ENCODE data around the gene DGLUCY. TPM values are rescaled to one million over a fixed set of nuclear protein-coding genes. Genes with fewer than 3 reads are reported as not detected.

The DGLUCY gene
- total and polyA plus RNA-seq, 2 experiments from 2014 or later = 44.8 to 51.3 TPM

DNA sequence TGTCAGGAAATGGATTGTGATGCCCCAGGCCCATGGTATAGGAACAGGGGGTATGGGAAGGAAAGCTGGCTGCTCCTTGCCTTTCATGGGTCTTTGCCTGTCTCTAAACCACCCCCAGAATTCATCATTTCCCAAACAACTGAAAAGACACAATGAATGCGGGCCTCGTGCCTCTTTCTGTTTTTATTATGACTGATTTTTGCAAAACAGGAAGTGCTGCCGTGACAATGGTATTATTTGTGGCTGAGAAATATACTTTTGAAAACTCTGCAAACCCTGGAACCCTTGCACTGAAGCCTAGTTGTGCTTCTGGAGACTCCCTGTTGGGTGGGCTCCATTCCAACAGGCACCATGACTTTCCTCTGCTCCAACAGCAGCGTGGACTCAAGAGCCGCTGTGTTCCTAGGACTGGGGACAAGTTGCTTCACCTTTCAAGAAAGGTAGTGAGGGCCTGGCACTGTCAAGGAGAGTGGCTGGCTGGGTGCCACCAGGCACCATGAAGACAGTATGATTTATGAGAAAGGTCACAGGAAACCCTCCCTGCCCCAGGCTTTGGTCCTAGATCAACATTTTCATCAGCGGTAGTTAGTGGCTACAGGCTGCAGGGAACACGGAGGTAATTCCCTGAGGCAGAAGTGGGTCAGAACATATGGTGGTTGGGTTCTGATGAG lies 4.8 kb upstream of the DGLUCY start:
- no peaks in the 10 kb centered on the region for H4K20me1 ChIP-seq (ENCODE audit: insufficient read depth, poor library complexity, severe bottlenecking)
- H3K27me3 ChIP-seq = no peaks in the 10 kb centered on the region
- H3K36me3 ChIP-seq (replicated peaks; ENCODE audit: insufficient read depth, low read depth) = no peaks in the 10 kb centered on the region
- TF ChIP-seq CTCF (IDR thresholded peaks at IDR 0.05; ENCODE audit: poor library complexity) (no peak), EZH2 (IDR thresholded peaks at IDR 0.05; ENCODE audit: borderline replicate concordance) (no peak), EZH2phosphoT487 (IDR thresholded peaks at IDR 0.05; ENCODE audit: low read depth, severe bottlenecking, unreplicated experiment) (no peak)
- DNase-seq (ENCODE audit: low spot score) = no peak
- H2AFZ ChIP-seq = no peak overlapping the region
- no peaks in the 10 kb centered on the region for H3K9me2 ChIP-seq (replicated peaks; ENCODE audit: insufficient read depth)
- H3K4me1 ChIP-seq (ENCODE audit: insufficient read depth) = peaks cover 19% of the 10 kb centered on the region
- H3K27ac ChIP-seq = no peak overlapping the region
- no peak overlapping the region for H3K4me3 ChIP-seq
- no peak overlapping the region for H3K4me2 ChIP-seq
- WGBS (ENCODE audit: low lambda C conversion rate, missing lambda C conversion rate) = 92% methylated on average over 7 of the region's 7 CpGs
- no peaks in the 10 kb centered on the region for H3K79me2 ChIP-seq
- no peaks in the 10 kb centered on the region for H3K9me3 ChIP-seq (ENCODE audit: low read depth)

GRCh38 chr14:91111443-91111842 lies 2.4 kb upstream of the DGLUCY start:
- Histone ChIP-seq H3K27ac (no peak overlapping the region), H2AFZ (no peak overlapping the region), H3K4me2 (no peak overlapping the region), H3K4me1 (ENCODE audit: insufficient read depth) (peaks cover 39% of the 10 kb centered on the region), H3K4me3 (no peak overlapping the region), H3K9me2 (replicated peaks; ENCODE audit: insufficient read depth) (no peaks in the 10 kb centered on the region), H3K36me3 (replicated peaks; ENCODE audit: insufficient read depth, low read depth) (no peaks in the 10 kb centered on the region), H3K79me2 (peaks cover 12% of the 10 kb centered on the region), H3K27me3 (no peaks in the 10 kb centered on the region), H3K9me3 (ENCODE audit: low read depth) (no peaks in the 10 kb centered on the region), H4K20me1 (ENCODE audit: insufficient read depth, poor library complexity, severe bottlenecking) (no peaks in the 10 kb centered on the region)
- 57% methylated on average over 1 of the region's 1 CpG for WGBS (ENCODE audit: low lambda C conversion rate, missing lambda C conversion rate)
- TF ChIP-seq EZH2 (IDR thresholded peaks at IDR 0.05; ENCODE audit: borderline replicate concordance) (no peak), CTCF (IDR thresholded peaks at IDR 0.05; ENCODE audit: poor library complexity) (no peak), EZH2phosphoT487 (IDR thresholded peaks at IDR 0.05; ENCODE audit: low read depth, severe bottlenecking, unreplicated experiment) (no peak)
- DNase-seq (ENCODE audit: low spot score) = no peak

DNA sequence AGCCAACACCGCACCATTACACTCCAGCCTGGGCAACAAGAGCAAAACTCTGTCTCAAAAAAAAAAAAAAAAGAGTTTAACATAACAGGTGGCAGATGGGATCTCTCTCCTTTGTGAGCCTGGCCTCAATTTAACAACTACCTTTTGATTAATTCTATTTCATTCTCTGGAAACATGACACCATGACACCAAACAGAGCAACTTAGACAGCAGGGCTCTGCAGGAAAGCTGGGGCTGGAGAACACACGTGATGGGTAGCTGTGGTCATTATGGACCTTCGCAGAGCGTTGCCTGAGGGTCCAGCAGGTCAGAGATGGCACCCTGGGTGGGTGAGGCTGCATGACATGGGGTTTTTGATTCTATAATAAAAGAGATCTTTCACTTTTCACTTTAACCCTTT lies 1.7 kb upstream of the DGLUCY start:
- Histone ChIP-seq H3K36me3 (replicated peaks; ENCODE audit: insufficient read depth, low read depth) (no peaks in the 10 kb centered on the region), H3K79me2 (peaks cover 20% of the 10 kb centered on the region), H3K27me3 (no peaks in the 10 kb centered on the region), H3K9me2 (replicated peaks; ENCODE audit: insufficient read depth) (no peaks in the 10 kb centered on the region), H3K4me3 (no peak overlapping the region), H3K27ac (no peak overlapping the region), H3K9me3 (ENCODE audit: low read depth) (no peaks in the 10 kb centered on the region), H3K4me1 (ENCODE audit: insufficient read depth) (peaks cover 45% of the 10 kb centered on the region), H2AFZ (no peak overlapping the region), H3K4me2 (no peak overlapping the region), H4K20me1 (ENCODE audit: insufficient read depth, poor library complexity, severe bottlenecking) (no peaks in the 10 kb centered on the region)
- 84% methylated on average over 4 of the region's 4 CpGs for WGBS (ENCODE audit: low lambda C conversion rate, missing lambda C conversion rate)
- TF ChIP-seq EZH2phosphoT487 (IDR thresholded peaks at IDR 0.05; ENCODE audit: low read depth, severe bottlenecking, unreplicated experiment) = no peak
- no peak for TF ChIP-seq EZH2 (IDR thresholded peaks at IDR 0.05; ENCODE audit: borderline replicate concordance)
- TF ChIP-seq CTCF (IDR thresholded peaks at IDR 0.05; ENCODE audit: poor library complexity) = no peak
- no peak for DNase-seq (ENCODE audit: low spot score)
